Measurements from ENCODE around the gene CHRNA4.

The CHRNA4 gene

GRCh38 chr20:63363981-63364561, 2.9 kb upstream of the CHRNA4 start:
- no peak overlapping the region for H3K4me3 ChIP-seq (ENCODE audit: low read depth, low read length)
- DNase-seq (ENCODE audit: low read depth): no peak

GRCh38 chr20:63363013-63363957, 2.1 kb upstream of the CHRNA4 start:
- no peak for TF ChIP-seq MAX (IDR thresholded peaks at IDR 0.05; ENCODE audit: low read depth, low read length)
- TF ChIP-seq POLR2A (IDR thresholded peaks at IDR 0.05; ENCODE audit: extremely low read depth, insufficient read length): no peak
- TF ChIP-seq MYC (IDR thresholded peaks at IDR 0.05; ENCODE audit: low read depth, low read length): no peak
- TF ChIP-seq, protein P1, sequence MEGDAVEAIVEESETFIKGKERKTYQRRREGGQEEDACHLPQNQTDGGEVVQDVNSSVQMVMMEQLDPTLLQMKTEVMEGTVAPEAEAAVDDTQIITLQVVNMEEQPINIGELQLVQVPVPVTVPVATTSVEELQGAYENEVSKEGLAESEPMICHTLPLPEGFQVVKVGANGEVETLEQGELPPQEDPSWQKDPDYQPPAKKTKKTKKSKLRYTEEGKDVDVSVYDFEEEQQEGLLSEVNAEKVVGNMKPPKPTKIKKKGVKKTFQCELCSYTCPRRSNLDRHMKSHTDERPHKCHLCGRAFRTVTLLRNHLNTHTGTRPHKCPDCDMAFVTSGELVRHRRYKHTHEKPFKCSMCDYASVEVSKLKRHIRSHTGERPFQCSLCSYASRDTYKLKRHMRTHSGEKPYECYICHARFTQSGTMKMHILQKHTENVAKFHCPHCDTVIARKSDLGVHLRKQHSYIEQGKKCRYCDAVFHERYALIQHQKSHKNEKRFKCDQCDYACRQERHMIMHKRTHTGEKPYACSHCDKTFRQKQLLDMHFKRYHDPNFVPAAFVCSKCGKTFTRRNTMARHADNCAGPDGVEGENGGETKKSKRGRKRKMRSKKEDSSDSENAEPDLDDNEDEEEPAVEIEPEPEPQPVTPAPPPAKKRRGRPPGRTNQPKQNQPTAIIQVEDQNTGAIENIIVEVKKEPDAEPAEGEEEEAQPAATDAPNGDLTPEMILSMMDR (IDR thresholded peaks at IDR 0.05; ENCODE audit: low read depth, low read length): no peak
- H3K4me3 ChIP-seq (ENCODE audit: low read depth, low read length): no peak overlapping the region
- DNase-seq (ENCODE audit: low read depth): no peak

More at GRCh38 chr20:63363981-63364561, 2.9 kb upstream of the CHRNA4 start:
- TF ChIP-seq POLR2A (IDR thresholded peaks at IDR 0.05; ENCODE audit: extremely low read depth, insufficient read length) (no peak), MAX (IDR thresholded peaks at IDR 0.05; ENCODE audit: low read depth, low read length) (no peak)
- TF ChIP-seq, protein P1 (IDR thresholded peaks at IDR 0.05; ENCODE audit: low read depth, low read length): no peak

GRCh38 chr20:63362436-63363009, 1.4 kb upstream of the CHRNA4 start:
- H3K4me3 ChIP-seq (ENCODE audit: low read depth, low read length): no peak overlapping the region
- no peak for DNase-seq (ENCODE audit: low read depth)
- TF ChIP-seq MYC (IDR thresholded peaks at IDR 0.05; ENCODE audit: low read depth, low read length): no peak
- TF ChIP-seq, protein P1 (IDR thresholded peaks at IDR 0.05; ENCODE audit: low read depth, low read length): no peak
- TF ChIP-seq POLR2A (IDR thresholded peaks at IDR 0.05; ENCODE audit: extremely low read depth, insufficient read length): no peak
- no peak for TF ChIP-seq MAX (IDR thresholded peaks at IDR 0.05; ENCODE audit: low read depth, low read length)

- TF ChIP-seq MYC (IDR thresholded peaks at IDR 0.05; ENCODE audit: low read depth, low read length) (no peak), MAX (IDR thresholded peaks at IDR 0.05; ENCODE audit: low read depth, low read length) (no peak), POLR2A (IDR thresholded peaks at IDR 0.05; ENCODE audit: extremely low read depth, insufficient read length) (no peak)
- TF ChIP-seq, protein P1 (IDR thresholded peaks at IDR 0.05; ENCODE audit: low read depth, low read length): no peak
- no peak for DNase-seq (ENCODE audit: low read depth)
- no peak overlapping the region for H3K4me3 ChIP-seq (ENCODE audit: low read depth, low read length)
Measured at GRCh38 chr20:63361519-63362435, 628 bp upstream of the CHRNA4 start.
